ENCODE data around the gene CCL21.

GRCh38 chr9:34662526-34663302, 47.2 kb downstream of the CCL21 start, which contains the start of gene CCL27:
- TF ChIP-seq EZH2 (IDR thresholded peaks at IDR 0.05; ENCODE audit: borderline replicate concordance, low read length) = no peak
- TF ChIP-seq, protein P1, sequence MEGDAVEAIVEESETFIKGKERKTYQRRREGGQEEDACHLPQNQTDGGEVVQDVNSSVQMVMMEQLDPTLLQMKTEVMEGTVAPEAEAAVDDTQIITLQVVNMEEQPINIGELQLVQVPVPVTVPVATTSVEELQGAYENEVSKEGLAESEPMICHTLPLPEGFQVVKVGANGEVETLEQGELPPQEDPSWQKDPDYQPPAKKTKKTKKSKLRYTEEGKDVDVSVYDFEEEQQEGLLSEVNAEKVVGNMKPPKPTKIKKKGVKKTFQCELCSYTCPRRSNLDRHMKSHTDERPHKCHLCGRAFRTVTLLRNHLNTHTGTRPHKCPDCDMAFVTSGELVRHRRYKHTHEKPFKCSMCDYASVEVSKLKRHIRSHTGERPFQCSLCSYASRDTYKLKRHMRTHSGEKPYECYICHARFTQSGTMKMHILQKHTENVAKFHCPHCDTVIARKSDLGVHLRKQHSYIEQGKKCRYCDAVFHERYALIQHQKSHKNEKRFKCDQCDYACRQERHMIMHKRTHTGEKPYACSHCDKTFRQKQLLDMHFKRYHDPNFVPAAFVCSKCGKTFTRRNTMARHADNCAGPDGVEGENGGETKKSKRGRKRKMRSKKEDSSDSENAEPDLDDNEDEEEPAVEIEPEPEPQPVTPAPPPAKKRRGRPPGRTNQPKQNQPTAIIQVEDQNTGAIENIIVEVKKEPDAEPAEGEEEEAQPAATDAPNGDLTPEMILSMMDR (IDR thresholded peaks at IDR 0.05; ENCODE audit: low read length) = no peak

All from OCI-LY1 (cell line).